ENCODE results near the gene RARG. TPM values are rescaled to one million over a fixed set of nuclear protein-coding genes. Genes with fewer than 3 reads are reported as not detected.
A peak's percentile ranks its signal among the peaks of the same experiment; 100 is the strongest.

The RARG gene
- polyA plus RNA-seq, 3 donors: 1.8 to 14.6 (median 2.3) TPM

GRCh38 chr12:53214687-53215455, 17.1 kb downstream of the RARG start:
- Mint-ChIP-seq H3K4me1 (peaks cover 79% of the 10 kb centered on the region), H3K9me3 (peaks cover 5 to 9% (median 7%) of the 10 kb centered on the region in 7 donors), H3K27ac (peak overlapping the region in 3 of 7 donors; percentile 27 to 99 (median 72)), H3K27me3 (ENCODE audit: low read depth in 3 of 3) (peaks cover 5 to 8% (median 7%) of the 10 kb centered on the region in 3 donors), H3K4me3 (no peak overlapping the region), H3K36me3 (peaks cover 49 to 65% of the 10 kb centered on the region in 2 donors)
- Histone ChIP-seq H2AFZ (ENCODE audit: insufficient read depth, low read depth, low read length, poor library complexity, severe bottlenecking) (no peak overlapping the region), H3K4me1 (ENCODE audit: control insufficient read depth in 1 of 2, insufficient read depth in 2 of 2, low read length in 2 of 2) (peaks cover 42 to 74% of the 10 kb centered on the region in 2 donors), H3K9ac (ENCODE audit: insufficient read depth, low read length, poor library complexity, severe bottlenecking) (no peak overlapping the region), H3K4me2 (replicated peaks; ENCODE audit: extremely low read depth, low read length, poor library complexity, severe bottlenecking) (no peak overlapping the region), H3K9me3 (replicated peaks in 1 of 2; ENCODE audit: control insufficient read depth in 1 of 2, insufficient read depth in 1 of 2, low read length in 2 of 2) (peaks cover 0 to 7% of the 10 kb centered on the region in 2 donors), H3K27ac (ENCODE audit: low read depth in 1 of 2, low read length in 2 of 2) (no peak overlapping the region), H3K79me2 (ENCODE audit: insufficient read depth, low read length) (peaks cover 23% of the 10 kb centered on the region), H3K4me3 (replicated peaks in 1 of 3; ENCODE audit: low read depth in 2 of 3, low read length in 3 of 3) (no peak overlapping the region), H3K27me3 (ENCODE audit: control insufficient read depth in 2 of 2, insufficient read depth in 2 of 2, low read length in 2 of 2) (no peaks in the 10 kb centered on the region), H3K36me3 (replicated peaks in 1 of 2; ENCODE audit: control insufficient read depth in 1 of 2, insufficient read depth in 2 of 2, low read length in 2 of 2) (peaks cover 10 to 50% of the 10 kb centered on the region in 2 donors), H4K20me1 (ENCODE audit: insufficient read depth, low read length) (no peaks in the 10 kb centered on the region)
- intact Hi-C loops (cut with micrococcal nuclease): loop anchor here (5.0 to 10.0 kb wide), 4 partner anchors 37 to 290 kb away; partner anchors contain the start of genes AAAS (in 1 of the 2), NPFF (in 1 of the 2) and TARBP2 (in 1 of the 2)
- no peak for TF ChIP-seq CTCF (IDR thresholded peaks at IDR 0.05)
- 94% methylated on average over 4 of the region's 12 CpGs for WGBS (ENCODE audit: insufficient coverage)
- no peak for DNase-seq

GRCh38 chr12:53214221-53214620, 17.8 kb downstream of the RARG start:
- no peak overlapping the region for H3K27ac ChIP-seq (ENCODE audit: low read depth in 1 of 2, low read length in 2 of 2)
- peaks cover 10 to 50% of the 10 kb centered on the region in 2 donors for H3K36me3 ChIP-seq (replicated peaks in 1 of 2; ENCODE audit: control insufficient read depth in 1 of 2, insufficient read depth in 2 of 2, low read length in 2 of 2)
- peaks cover 79% of the 10 kb centered on the region for H3K4me1 Mint-ChIP-seq
- 83% methylated on average over 2 of the region's 5 CpGs for WGBS (ENCODE audit: insufficient coverage)
- H2AFZ ChIP-seq (ENCODE audit: insufficient read depth, low read depth, low read length, poor library complexity, severe bottlenecking): no peak overlapping the region
- DNase-seq: no peak
- no peak overlapping the region for H3K4me3 ChIP-seq (replicated peaks in 1 of 3; ENCODE audit: low read depth in 2 of 3, low read length in 3 of 3)
- H3K27me3 ChIP-seq (ENCODE audit: control insufficient read depth in 2 of 2, insufficient read depth in 2 of 2, low read length in 2 of 2): no peaks in the 10 kb centered on the region
- peaks cover 43 to 74% of the 10 kb centered on the region in 2 donors for H3K4me1 ChIP-seq (ENCODE audit: control insufficient read depth in 1 of 2, insufficient read depth in 2 of 2, low read length in 2 of 2)
- no peaks in the 10 kb centered on the region for H4K20me1 ChIP-seq (ENCODE audit: insufficient read depth, low read length)
- no peak for TF ChIP-seq CTCF (IDR thresholded peaks at IDR 0.05)
- H3K36me3 Mint-ChIP-seq: peaks cover 46 to 62% of the 10 kb centered on the region in 2 donors
- intact Hi-C loops (cut with micrococcal nuclease): loop anchor here (5.0 to 10.0 kb wide), 3 partner anchors 73 to 291 kb away; partner anchors contain the start of genes AAAS (in 1 of the 2), NPFF (in 1 of the 2) and TARBP2 (in 1 of the 2)
- peaks cover 2 to 5% (median 2%) of the 10 kb centered on the region in 3 donors for H3K27me3 Mint-ChIP-seq (ENCODE audit: low read depth in 3 of 3)
- no peak overlapping the region for H3K4me3 Mint-ChIP-seq
- H3K27ac Mint-ChIP-seq: peak overlapping the region in 2 of 7 donors; percentile 84 to 86
- H3K9me3 ChIP-seq (replicated peaks in 1 of 2; ENCODE audit: control insufficient read depth in 1 of 2, insufficient read depth in 1 of 2, low read length in 2 of 2): peaks cover 0 to 7% of the 10 kb centered on the region in 2 donors
- no peak overlapping the region for H3K9ac ChIP-seq (ENCODE audit: insufficient read depth, low read length, poor library complexity, severe bottlenecking)
- H3K9me3 Mint-ChIP-seq: peaks cover 5 to 9% (median 7%) of the 10 kb centered on the region in 7 donors
- peaks cover 20% of the 10 kb centered on the region for H3K79me2 ChIP-seq (ENCODE audit: insufficient read depth, low read length)
- no peak overlapping the region for H3K4me2 ChIP-seq (replicated peaks; ENCODE audit: extremely low read depth, low read length, poor library complexity, severe bottlenecking)

All from CD14-positive monocyte (primary cell).